Neural cell (in vitro differentiated cells): Measurements from ENCODE around the gene PLD1. TPM values are rescaled to one million over a fixed set of nuclear protein-coding genes. Genes with fewer than 3 reads are reported as not detected.

Experiments used
- H2AFZ ChIP-seq: fragments of 200-600, 300-800 bp; sonication (generic), shearing (Covaris generic); 2 replicates; pipeline ENCODE4 v1.6.0; 2014; ENCODE audit warnings: low read depth, mild to moderate bottlenecking, antibody characterized with exemption, low read length, moderate library complexity
- H3F3A ChIP-seq: fragments of 200-600 bp; shearing (Covaris generic); 2 replicates; pipeline ENCODE4 v1.6.1; 2016; ENCODE audit warnings: mild to moderate bottlenecking, moderate library complexity, mixed read lengths, antibody characterized with exemption, low read length; ENCODE audit not compliant: insufficient read depth, poor library complexity, severe bottlenecking
- H3K27ac ChIP-seq: fragments of 200-600, 300-800 bp; sonication (generic), shearing (Covaris generic); 2 replicates; pipeline ENCODE4 v1.5.1; 2014; ENCODE audit warnings: mild to moderate bottlenecking, low read length, moderate library complexity
- H3K27me3 ChIP-seq: fragments of 300-800, 200-600 bp; sonication (generic), shearing (Covaris generic); 2 replicates; pipeline ENCODE4 v1.6.0; 2014; ENCODE audit warnings: mild to moderate bottlenecking, low read depth, low read length, moderate library complexity; ENCODE audit not compliant: insufficient read depth
- H3K36me3 ChIP-seq: fragments of 300-800, 200-600 bp; sonication (generic), shearing (Covaris generic); 2 replicates; pipeline ENCODE4 v1.5.1; 2014; ENCODE audit warnings: mild to moderate bottlenecking, antibody characterized with exemption, low read length, moderate library complexity; ENCODE audit not compliant: insufficient read depth
- H3K4me2 ChIP-seq: fragments of 300-800, 200-600 bp; sonication (generic), shearing (Covaris generic); 2 replicates; pipeline ENCODE4 v1.6.0; 2014; ENCODE audit warnings: mild to moderate bottlenecking, low read length
- H3K4me3 ChIP-seq: fragments of 300-800, 200-600 bp; sonication (generic), shearing (Covaris generic); 2 replicates; pipeline ENCODE4 v1.5.1; 2014; ENCODE audit warnings: mild to moderate bottlenecking, low read length, moderate library complexity
- H3K79me2 ChIP-seq: fragments of 200-600 bp; shearing (Covaris generic); replicated peaks from 2 replicates; pipeline ENCODE4 v1.6.0; 2014; ENCODE audit warnings: mild to moderate bottlenecking, low read length, moderate library complexity; ENCODE audit not compliant: insufficient read depth
- H3K9ac ChIP-seq: fragments of 300-800, 200-600 bp; sonication (generic), shearing (Covaris generic); 2 replicates; pipeline ENCODE4 v1.6.1; 2016; ENCODE audit warnings: mild to moderate bottlenecking, low read length, mixed read lengths
- H3K9me2 ChIP-seq: fragments of 200-600 bp; shearing (Covaris generic); 2 replicates; pipeline ENCODE4 v1.6.1; 2016; ENCODE audit warnings: mild to moderate bottlenecking, low read length, mixed read lengths; ENCODE audit not compliant: insufficient read depth
- H3K9me3 ChIP-seq: fragments of 200-600, 300-800 bp; sonication (generic), shearing (Covaris generic); 2 replicates; pipeline ENCODE4 v1.6.1; 2016; ENCODE audit warnings: mild to moderate bottlenecking, mixed run types, low read length, moderate library complexity, mixed read lengths
- H4K20me1 ChIP-seq: fragments of 200-600 bp; shearing (Covaris generic); 2 replicates; pipeline ENCODE4 v1.6.1; 2016; ENCODE audit warnings: mild to moderate bottlenecking, mixed run types; ENCODE audit not compliant: insufficient read depth
- CTCF ChIP-seq: fragments of 450-650 bp; IDR thresholded peaks from 2 replicates; pipeline ENCODE4 v1.5.1; 2014; ENCODE audit warnings: antibody characterized with exemption, mild to moderate bottlenecking, moderate library complexity; ENCODE audit not compliant: poor library complexity, severe bottlenecking
- EP300 ChIP-seq: fragments of 450-650 bp; conservative IDR thresholded peaks from 2 replicates; pipeline ENCODE4 v1.6.1; 2014; ENCODE audit warnings: antibody characterized with exemption, mild to moderate bottlenecking, moderate library complexity; ENCODE audit not compliant: poor library complexity, severe bottlenecking
- EZH2 ChIP-seq: fragments of 200-600, 300-800 bp; shearing (Covaris generic), sonication (generic); IDR thresholded peaks from 2 replicates; pipeline ENCODE4 v1.6.1; 2014; ENCODE audit warnings: antibody characterized with exemption, low read length, borderline replicate concordance, mild to moderate bottlenecking; ENCODE audit not compliant: insufficient read depth, poor library complexity, severe bottlenecking
- POLR2AphosphoS5 ChIP-seq: IDR thresholded peaks from 2 replicates; pipeline ENCODE4 v1.6.1; 2012
- RAD21 ChIP-seq: fragments of 450-650 bp; conservative IDR thresholded peaks from 2 replicates; pipeline ENCODE4 v1.6.1; 2014; ENCODE audit warnings: antibody characterized with exemption, mild to moderate bottlenecking, moderate library complexity
- REST ChIP-seq: IDR thresholded peaks from 2 replicates; pipeline ENCODE4 v1.6.1; 2012; ENCODE audit warnings: borderline replicate concordance
- SMC3 ChIP-seq: fragments of 450-650 bp; conservative IDR thresholded peaks from 2 replicates; pipeline ENCODE4 v1.6.1; 2014; ENCODE audit warnings: antibody characterized with exemption, mild to moderate bottlenecking, moderate library complexity; ENCODE audit not compliant: poor library complexity
- TAF1 ChIP-seq: IDR thresholded peaks from 2 replicates; pipeline ENCODE4 v1.6.1; 2012; ENCODE audit warnings: low read depth
- polyA plus RNA-seq: library from polyadenylated mRNA; depleted of rRNA; stranded (reverse); fragments of >200 nt; gene quantifications from 2 replicates; pipeline ENCODE4 v1.2.3, GENCODE V29; 2014

PLD1 gene
- polyA plus RNA-seq, 1 donor from 2014 or later, result 0.06 TPM

DNA sequence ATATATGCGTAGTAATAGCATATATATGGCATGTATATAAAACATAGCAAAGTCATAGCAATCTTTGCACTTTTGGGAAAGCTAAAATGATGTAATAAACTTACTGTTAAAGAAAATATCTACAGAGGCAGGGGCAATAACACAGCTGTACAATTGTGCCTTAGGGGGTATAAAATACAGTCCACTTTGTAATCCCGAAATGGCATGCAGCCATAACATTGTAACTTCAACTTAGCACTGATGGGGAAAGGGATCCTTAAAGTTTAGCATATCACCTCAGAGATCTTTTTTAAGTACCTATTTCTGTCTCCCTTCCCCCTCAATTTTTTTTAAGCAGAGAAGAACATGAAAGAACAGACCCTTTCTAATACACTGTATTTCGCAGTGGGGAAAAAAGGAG is 40.8 kb downstream of the PLD1 start (continued):
- TF ChIP-seq EZH2, result no peak

DNA sequence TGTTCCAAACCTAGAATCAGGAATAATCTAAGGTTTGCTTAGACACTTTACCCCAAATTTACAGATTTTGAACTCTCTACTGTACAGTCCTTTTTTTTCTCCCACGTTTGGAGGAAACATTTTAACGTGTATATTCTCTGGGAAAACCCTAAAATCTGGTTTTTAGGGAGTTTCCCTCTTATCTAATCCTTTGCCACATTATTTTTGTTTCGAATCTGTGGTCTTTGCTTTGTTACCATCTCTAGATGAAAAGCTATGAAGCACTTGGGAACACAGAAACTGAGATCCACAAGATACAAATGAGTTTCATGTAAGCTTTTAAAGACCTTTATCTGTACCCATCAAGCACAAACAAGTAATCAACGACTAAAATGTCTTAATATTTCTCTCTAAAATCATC is 41.3 kb downstream of the PLD1 start:
- Histone ChIP-seq H3K9me3 (no peaks in the 10 kb centered on the region), H3K27me3 (no peaks in the 10 kb centered on the region), H3K9ac (no peak overlapping the region), H3K4me3 (no peak overlapping the region), H3K79me2 (no peaks in the 10 kb centered on the region), H2AFZ (no peak overlapping the region), H3F3A (no peaks in the 10 kb centered on the region), H4K20me1 (no peaks in the 10 kb centered on the region), H3K4me2 (no peak overlapping the region), H3K9me2 (no peaks in the 10 kb centered on the region), H3K27ac (no peak overlapping the region), H3K36me3 (no peaks in the 10 kb centered on the region)
- TF ChIP-seq TAF1 (no peak), RAD21 (no peak), POLR2AphosphoS5 (no peak), REST (no peak)

GRCh38 chr3:171768281-171768900 is 41.9 kb downstream of the PLD1 start:
- H3K27me3 ChIP-seq, result no peaks in the 10 kb centered on the region
- H4K20me1 ChIP-seq, result no peaks in the 10 kb centered on the region
- TF ChIP-seq CTCF (no peak), SMC3 (no peak), RAD21 (no peak), EP300 (no peak), TAF1 (no peak)
- no peaks in the 10 kb centered on the region for H3K9me3 ChIP-seq
- no peaks in the 10 kb centered on the region for H3K9me2 ChIP-seq
- H3K36me3 ChIP-seq, result no peaks in the 10 kb centered on the region
- no peak overlapping the region for H3K4me3 ChIP-seq
- no peak overlapping the region for H3K4me2 ChIP-seq
- H3K79me2 ChIP-seq, result no peaks in the 10 kb centered on the region
- H3F3A ChIP-seq, result no peaks in the 10 kb centered on the region
- H2AFZ ChIP-seq, result no peak overlapping the region
- H3K9ac ChIP-seq, result no peak overlapping the region
- no peak overlapping the region for H3K27ac ChIP-seq
